HepG2 (cell line): Measurements from ENCODE around the gene RNLS.

ENCODE experiments used
- HDAC1 ChIP-seq: sonication (generic); formaldehyde crosslinking; IDR thresholded peaks from 2 replicates; pipeline ENCODE4 v1.5.1; 2020; ENCODE audit warnings: mild to moderate bottlenecking, missing genetic modification reagents
- HHEX ChIP-seq: IDR thresholded peaks from 2 replicates; pipeline ENCODE4 v1.6.1; 2016; ENCODE audit warnings: control low read depth
- RFX5 ChIP-seq: IDR thresholded peaks from 2 replicates; pipeline ENCODE4 v1.6.1; 2011; ENCODE audit warnings: low read depth, low read length, improper control_type of control experiment
- ZNF24 ChIP-seq: fragments of 450-650 bp; IDR thresholded peaks from 2 replicates; pipeline ENCODE4 v1.6.1; 2017; ENCODE audit warnings: antibody characterized with exemption, mild to moderate bottlenecking
- TF ChIP-seq, protein P1 (sequence below): sonication (generic); formaldehyde crosslinking; IDR thresholded peaks from 2 replicates; pipeline ENCODE4 v1.4.0; 2020; ENCODE audit warnings: missing genetic modification reagents

- TF ChIP-seq HDAC1 (CRISPR knock-in tag) (no peak), HHEX (CRISPR knock-in tag) (no peak), RFX5 (no peak), ZNF24 (no peak)
- TF ChIP-seq, protein P1, sequence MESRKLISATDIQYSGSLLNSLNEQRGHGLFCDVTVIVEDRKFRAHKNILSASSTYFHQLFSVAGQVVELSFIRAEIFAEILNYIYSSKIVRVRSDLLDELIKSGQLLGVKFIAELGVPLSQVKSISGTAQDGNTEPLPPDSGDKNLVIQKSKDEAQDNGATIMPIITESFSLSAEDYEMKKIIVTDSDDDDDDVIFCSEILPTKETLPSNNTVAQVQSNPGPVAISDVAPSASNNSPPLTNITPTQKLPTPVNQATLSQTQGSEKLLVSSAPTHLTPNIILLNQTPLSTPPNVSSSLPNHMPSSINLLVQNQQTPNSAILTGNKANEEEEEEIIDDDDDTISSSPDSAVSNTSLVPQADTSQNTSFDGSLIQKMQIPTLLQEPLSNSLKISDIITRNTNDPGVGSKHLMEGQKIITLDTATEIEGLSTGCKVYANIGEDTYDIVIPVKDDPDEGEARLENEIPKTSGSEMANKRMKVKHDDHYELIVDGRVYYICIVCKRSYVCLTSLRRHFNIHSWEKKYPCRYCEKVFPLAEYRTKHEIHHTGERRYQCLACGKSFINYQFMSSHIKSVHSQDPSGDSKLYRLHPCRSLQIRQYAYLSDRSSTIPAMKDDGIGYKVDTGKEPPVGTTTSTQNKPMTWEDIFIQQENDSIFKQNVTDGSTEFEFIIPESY (CRISPR knock-in tag), result no peak
These were observed 70.5 kb downstream of the RNLS start for GRCh38 chr10:88512599-88512998.
